Stimulated activated CD4-positive, alpha-beta T cell treated with anti-CD3 and anti-CD28 coated beads, Interleukin-1b, Interleukin-23, amount 100 ng/mL, for 1 hour (primary cell): ENCODE data around the gene ADGRB3.

ENCODE experiments used
- DNase-seq, 2 donors: peaks; one replicate each; pipeline ENCODE4 v3.0.0-alpha.2; 2020; ENCODE audit warnings: low read depth in 2 of 2

The ADGRB3 gene

GRCh38 chr6:68704485-68704884, 69.4 kb downstream of the ADGRB3 start:
- DNase-seq, result no peak

DNA sequence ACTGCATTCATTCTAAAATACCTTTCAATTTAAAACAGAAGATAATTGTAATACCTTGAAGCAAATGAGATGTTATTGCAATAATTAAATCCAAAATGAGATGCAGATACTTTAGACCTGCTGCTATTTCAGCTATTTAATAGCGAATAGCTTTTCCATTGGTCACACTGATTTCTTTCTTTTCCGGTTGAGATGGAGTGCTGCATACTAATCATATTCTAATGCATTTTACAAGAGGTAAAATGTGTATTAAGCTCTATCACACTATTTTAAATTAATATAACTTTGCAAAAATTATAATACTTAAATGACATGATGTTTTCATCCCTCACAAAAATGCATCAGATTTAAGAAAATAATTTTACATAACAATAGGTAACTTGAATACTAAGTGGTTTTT, 74.0 kb downstream of the ADGRB3 start:
- no peak for DNase-seq

DNA sequence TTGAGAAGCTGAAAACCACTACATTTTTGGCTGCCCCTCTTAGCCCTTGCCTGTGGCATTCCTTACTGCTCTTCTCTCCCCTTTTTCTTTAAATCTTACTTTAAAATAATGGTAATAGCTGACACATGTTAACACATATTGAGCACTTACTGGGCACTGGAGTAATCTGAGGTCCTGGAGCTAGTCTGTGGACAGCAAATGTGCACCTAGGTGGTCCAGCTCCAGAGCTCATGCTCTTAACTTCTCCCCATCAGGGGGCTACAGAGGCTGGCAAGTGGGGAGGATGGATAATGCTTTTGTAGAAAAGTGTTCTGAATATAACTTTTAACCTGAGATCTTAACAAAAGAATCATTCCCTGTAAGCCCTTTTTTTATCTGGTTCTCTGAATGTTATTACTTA, 74.8 kb downstream of the ADGRB3 start:
- DNase-seq, result no peak

- no peak for DNase-seq
Measured at GRCh38 chr6:68710496-68710895, 75.4 kb downstream of the ADGRB3 start.

DNA sequence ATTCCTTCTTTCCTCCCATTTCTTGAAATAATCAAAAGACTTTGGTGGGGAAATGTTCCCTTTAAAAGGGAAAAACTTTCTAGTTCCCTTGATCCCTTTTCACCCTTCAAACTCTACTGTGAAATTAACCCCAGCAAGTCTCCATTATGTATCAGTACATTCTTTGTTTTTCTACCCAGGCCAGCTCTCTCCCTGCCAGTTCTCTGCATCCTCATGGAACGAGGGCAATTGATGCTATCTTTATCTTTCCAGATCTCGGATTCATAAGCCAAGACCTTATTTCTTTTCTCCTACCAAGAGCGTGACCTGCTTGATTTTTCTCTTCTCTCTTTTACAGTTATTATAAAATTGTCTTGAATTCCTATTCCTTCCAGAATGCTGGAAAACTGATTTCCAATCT, 75.8 kb downstream of the ADGRB3 start:
- DNase-seq, result no peak

DNA sequence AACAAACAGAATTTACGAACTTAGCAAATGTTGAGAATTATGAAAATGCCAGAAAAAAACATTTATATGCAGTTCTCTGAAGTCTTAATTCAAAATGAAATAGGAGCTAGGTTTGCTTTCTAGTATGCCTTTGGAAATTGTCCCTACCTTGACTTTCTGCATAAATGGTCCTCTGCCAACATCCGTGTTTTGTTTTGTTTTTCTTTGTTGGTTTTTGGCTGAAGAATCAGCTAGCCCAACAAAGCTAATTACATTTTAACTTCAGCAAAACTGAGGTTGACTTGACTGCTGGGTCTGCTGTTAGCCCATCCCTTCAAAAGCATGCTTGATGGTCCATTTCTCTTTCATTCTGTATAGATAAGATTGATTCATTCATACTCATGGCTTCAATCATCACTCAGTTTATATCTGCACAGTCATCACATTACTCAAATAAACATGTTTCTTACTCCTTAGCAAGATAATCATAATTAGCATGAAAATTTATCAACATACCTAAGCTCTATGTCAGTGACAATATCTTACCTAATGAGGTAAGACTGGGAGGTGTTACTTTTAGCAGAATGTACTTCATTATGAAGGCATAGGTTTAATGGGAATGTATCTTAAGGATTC, 76.4 kb downstream of the ADGRB3 start:
- no peak for DNase-seq

DNA sequence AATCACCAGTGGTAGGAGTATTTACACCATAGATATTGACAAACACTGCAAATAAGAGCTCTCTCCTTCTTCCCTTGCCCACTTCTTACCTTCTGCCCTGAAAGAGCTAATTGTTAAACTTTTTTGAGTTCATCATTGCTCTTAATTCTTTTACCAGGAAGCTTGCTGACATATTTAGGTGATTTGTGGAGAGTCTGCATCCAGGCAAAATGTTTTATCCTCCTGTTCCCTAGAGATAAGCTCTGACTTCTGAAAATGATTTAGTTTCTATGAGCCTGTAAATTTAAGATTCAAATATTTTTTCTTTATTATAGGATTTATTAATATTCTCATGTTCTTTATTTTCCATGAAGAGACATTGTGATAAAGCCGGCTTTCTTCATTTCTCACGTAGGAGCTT, 81.5 kb downstream of the ADGRB3 start:
- DNase-seq, result no peak

- DNase-seq, result no peak
Measured at GRCh38 chr6:68718385-68719073, 83.4 kb downstream of the ADGRB3 start.

DNA sequence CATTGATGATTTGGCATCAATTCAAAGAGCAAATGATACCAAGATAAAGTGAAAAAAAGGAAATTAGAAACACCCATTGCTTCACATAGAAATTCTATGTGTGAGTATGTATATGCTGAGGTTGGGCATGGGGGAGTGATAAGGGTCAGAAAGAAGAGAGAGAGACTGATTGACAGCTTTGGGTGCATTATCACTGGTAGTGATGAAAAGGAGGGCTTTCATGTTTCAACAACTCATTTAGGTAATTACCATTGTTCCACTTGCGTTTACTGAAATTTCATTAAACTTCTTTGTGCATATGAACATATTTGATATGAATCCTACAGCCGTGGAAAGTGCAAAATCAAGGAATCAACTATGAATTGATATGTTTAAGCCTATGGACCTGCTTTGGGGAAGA, 84.7 kb downstream of the ADGRB3 start:
- DNase-seq, result no peak

DNA sequence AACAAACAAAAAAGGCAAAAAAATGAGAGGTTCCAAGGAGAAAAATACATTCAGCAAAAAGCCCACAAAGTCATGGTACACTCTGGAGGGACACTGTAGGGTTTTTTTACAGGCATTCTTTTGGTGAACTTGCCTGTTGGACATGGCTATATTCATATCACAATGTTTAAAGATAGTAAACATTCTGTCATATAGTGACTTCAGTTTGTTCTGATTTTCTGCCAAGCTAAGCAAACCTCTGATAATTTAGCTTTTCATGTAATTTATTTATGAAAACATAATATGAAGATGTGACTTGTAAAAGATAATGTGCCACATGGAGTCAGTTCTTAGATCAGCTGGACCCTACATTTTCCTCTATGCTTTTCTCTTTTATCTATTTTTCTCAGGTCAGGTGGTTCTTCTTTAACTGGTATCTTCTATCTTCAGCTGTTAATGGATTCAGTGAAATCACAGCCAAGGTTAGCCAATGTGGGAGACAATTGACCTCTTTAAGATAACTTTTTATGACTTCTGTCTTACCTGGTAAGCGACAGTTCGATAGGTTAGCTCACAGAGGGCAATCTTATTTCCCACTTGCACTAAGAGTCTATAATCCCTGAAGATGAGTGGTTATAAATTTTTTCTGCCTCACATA, 87.9 kb downstream of the ADGRB3 start:
- DNase-seq, result no peak

DNA sequence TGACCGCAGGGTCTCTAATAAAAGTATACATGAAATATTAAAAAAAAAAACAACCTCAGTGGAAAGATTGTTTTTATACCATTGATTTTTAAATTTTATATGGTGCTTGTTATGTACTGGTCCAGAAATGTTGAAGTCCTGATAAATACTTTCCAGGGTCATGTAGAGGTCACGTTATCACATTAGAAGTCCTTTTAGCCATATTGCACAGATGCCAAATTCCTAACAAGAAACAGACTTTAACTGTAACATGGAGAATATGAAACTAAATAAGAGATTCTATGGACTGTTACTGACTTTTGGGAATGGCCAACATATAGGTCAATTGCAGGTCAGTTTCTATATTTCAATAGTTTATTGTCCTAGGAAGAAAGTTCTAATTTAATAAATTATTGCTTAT, 89.0 kb downstream of the ADGRB3 start:
- no peak for DNase-seq

- DNase-seq, result no peak
Measured at GRCh38 chr6:68726337-68726736, 91.3 kb downstream of the ADGRB3 start.

GRCh38 chr6:68726992-68727391, 91.9 kb downstream of the ADGRB3 start:
- no peak for DNase-seq

GRCh38 chr6:68727699-68728098, 92.6 kb downstream of the ADGRB3 start:
- no peak for DNase-seq

- no peak for DNase-seq
Measured at GRCh38 chr6:68728159-68728979, 93.3 kb downstream of the ADGRB3 start.

DNA sequence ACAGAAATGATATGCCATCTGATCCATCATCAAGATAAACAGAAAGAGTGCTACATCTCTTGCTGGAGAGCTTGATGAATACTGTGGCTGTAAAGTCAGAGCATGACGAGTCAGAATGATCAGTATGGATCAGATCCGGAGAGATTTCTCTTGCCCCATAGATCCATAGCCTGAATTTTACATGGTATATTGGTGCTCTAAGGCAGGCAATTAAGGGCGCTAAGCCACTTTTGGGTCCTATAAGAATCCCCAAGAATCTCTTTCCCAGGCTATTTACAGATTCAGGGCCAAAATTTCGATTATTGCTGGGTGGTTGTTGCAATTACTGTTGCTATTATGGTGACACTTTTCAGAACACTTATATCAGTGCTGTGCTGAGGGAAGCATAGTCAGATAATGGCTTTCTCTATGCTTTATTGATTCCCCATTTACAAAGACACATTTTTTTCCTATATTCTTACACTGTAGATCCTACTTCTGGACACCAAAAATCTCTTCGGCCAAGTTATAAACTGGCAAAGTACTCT, 94.4 kb downstream of the ADGRB3 start:
- no peak for DNase-seq

DNA sequence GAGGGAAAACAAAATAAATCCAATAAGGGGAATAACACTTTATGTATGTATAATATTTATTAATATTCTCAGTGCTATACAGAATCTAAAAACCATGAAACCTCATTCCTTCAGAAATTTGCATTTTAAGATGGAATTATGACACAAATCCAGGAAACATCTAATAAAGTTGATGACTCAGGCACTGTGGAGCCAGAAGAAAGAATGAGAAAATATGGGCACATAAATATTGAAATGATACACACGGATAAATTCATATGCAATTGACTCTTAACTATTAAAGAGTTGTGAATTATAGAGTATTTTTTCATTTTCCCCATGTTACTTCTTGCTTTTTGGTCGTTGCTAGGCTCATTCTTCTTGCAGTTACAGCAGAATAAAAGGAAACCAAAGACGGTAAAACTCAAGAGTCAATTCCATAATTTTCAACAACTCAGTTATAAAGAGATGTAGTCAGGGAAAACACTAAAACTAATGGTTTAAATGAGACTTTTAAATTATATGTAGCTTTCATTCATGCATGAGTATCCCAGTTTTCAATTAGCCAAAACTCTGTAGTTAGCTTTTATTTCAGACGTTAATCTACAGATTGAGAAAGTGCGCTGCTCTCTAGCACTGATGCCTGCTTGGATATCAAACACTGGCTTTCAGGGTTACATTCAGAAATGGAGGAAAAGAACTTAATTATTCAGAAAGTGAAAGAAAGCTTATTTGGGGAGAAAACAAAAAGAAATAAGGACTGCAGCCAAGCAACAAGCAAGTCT, 95.4 kb downstream of the ADGRB3 start:
- no peak for DNase-seq

DNA sequence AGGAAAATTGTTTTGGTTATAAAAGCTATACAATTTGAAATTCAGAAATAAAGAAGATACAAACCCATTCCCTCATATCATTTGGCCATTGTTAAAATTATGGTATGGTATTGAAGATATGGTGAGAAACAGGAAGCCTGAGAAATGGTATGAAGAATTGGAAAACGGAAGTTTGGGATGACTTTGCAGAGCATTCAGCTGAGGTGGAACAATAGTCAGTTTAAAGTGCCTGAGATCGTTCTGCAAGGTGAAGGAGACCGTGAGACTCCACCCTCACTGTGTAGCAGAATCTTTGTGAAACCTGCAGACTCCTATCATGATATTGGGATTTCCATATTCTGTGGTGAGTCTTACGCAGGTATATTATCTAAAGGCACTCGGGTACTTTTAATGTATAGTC, 97.3 kb downstream of the ADGRB3 start:
- no peak for DNase-seq

GRCh38 chr6:68735866-68736265, 100.8 kb downstream of the ADGRB3 start:
- DNase-seq, result no peak

- no peak for DNase-seq
Measured at GRCh38 chr6:68737061-68737460, 102.0 kb downstream of the ADGRB3 start.

- no peak for DNase-seq
Measured at GRCh38 chr6:68738039-68738438, 103.0 kb downstream of the ADGRB3 start.
